Esophagus (tissue), 2 donors: Measurements from ENCODE around the gene CATSPER1. TPM values are rescaled to one million over a fixed set of nuclear protein-coding genes. Genes with fewer than 3 reads are reported as not detected.

Experiments
- H3K27ac ChIP-seq, 2 donors: one replicate each; pipeline ENCODE4 v1.5.1; 2013; ENCODE audit warnings: low read depth in 2 of 2, mild to moderate bottlenecking in 2 of 2, inconsistent platforms in 1 of 2, low read length in 1 of 2, moderate library complexity in 1 of 2
- H3K27me3 ChIP-seq, 2 donors: one replicate each; pipeline ENCODE4 v1.6.1; 2013; ENCODE audit warnings: low read length in 2 of 2, control low read depth in 1 of 2, mild to moderate bottlenecking in 1 of 2; ENCODE audit not compliant: insufficient read depth in 2 of 2, control insufficient read depth in 1 of 2
- H3K36me3 ChIP-seq, 2 donors: one replicate each; pipeline ENCODE4 v1.6.1; 2013; ENCODE audit warnings: low read length in 1 of 2; ENCODE audit not compliant: control insufficient read depth in 2 of 2, insufficient read depth in 2 of 2
- H3K4me1 ChIP-seq, 2 donors: one replicate each; pipeline ENCODE4 v1.6.1; 2013; ENCODE audit warnings: low read length in 1 of 2; ENCODE audit not compliant: control insufficient read depth in 2 of 2, insufficient read depth in 2 of 2
- H3K4me3 ChIP-seq, 2 donors: one replicate each; pipeline ENCODE4 v1.5.1; 2013; ENCODE audit warnings: low read length in 2 of 2, mild to moderate bottlenecking in 2 of 2, low read depth in 1 of 2, moderate library complexity in 1 of 2
- H3K9me3 ChIP-seq, 2 donors: one replicate each; pipeline ENCODE4 v1.6.1; 2013; ENCODE audit warnings: mild to moderate bottlenecking in 2 of 2, low read depth in 1 of 2, low read length in 1 of 2, moderate library complexity in 1 of 2; ENCODE audit not compliant: control insufficient read depth in 2 of 2, insufficient read depth in 1 of 2
- WGBS, 2 donors: extraction: QIAGEN DNeasy Blood & Tissue Kit; methylation state at CpG; one replicate each; pipeline ENCODE4 v1.1.7; 2013; 5-methylcytosine and 5-hydroxymethylcytosine counted together
- polyA plus RNA-seq, 2 donors: library from polyadenylated mRNA; stranded (reverse); fragments of 200-250 nt; gene quantifications; one replicate each; pipeline ENCODE4 v1.2.3, GENCODE V29; 2013
- donor health status: healthy with polysubstance abuse.
- donor health status: Bipolar disorder and iron deficiency.

CATSPER1 gene
- polyA plus RNA-seq = under 1 TPM; 0.05 to 0.06 TPM

DNA sequence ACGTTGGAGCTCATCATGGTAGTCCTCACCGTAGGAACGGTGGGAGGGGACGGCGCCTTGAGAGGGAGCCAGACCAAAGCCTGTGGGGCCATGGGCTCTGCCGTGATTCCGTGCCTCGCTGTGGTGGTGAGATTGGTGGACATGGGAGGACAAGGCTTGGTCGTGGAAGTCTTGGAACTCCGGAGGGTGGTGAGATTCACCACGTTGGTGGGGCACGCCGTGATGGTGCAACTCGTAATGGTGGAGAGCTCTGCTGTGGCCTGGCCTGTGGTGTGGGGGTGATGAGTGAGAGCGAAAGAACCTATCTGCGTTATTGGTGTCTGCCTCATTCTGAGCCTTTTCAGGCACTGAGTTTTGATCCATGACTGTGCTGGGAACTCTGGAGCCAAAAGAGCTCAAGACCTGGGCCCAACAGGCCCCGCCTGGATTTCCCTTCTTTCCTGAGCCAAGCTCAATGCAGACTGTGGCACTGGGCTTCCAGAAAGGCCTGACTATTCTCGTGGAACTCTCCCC, at the start of gene CATSPER1:
Gene CATSPER1, minus strand, starts transcription at position 463 of the 513 bp plus-strand sequence. Its CDS starts 100 bp downstream, at position 363.
- no peak within 1 kb of the TSS for H3K27ac ChIP-seq
- 86% methylated on average over 18 of the region's 18 CpGs for WGBS, 2 donors
- no peaks in the 10 kb centered on the region for H3K36me3 ChIP-seq
- no peaks in the 10 kb centered on the region for H3K9me3 ChIP-seq
- H3K4me1 ChIP-seq = no peaks in the 10 kb centered on the region
- H3K4me3 ChIP-seq = no peak within 1 kb of the TSS
- no peaks in the 10 kb centered on the region for H3K27me3 ChIP-seq

DNA sequence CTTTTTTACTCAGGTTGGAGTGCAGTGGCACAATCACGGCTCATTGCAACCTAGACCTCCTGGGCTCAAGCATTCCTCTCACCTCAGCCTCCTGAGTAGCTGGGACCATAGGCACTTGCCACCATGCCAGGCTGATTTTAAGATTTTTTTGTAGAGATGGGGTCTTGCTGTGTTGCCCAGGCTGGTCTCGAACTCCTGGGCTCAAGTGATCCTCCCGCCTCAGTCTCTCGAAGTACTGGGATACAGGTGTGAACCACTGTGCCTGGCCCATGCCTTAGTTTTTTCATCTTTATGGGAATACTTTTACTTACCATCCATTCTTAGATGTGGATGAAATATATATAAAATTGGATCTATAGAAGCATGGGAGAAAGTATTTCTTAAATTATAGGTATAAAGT, 49.0 kb upstream of the CATSPER1 start:
- no peak overlapping the region for H3K4me3 ChIP-seq
- H3K36me3 ChIP-seq = peaks cover 0 to 3% of the 10 kb centered on the region in 2 donors
- H3K27me3 ChIP-seq = no peaks in the 10 kb centered on the region
- peaks cover 0 to 6% of the 10 kb centered on the region in 2 donors for H3K4me1 ChIP-seq
- H3K27ac ChIP-seq = no peak overlapping the region
- WGBS, 2 donors = 94 to 95% methylated on average over 4 of the region's 4 CpGs
- no peaks in the 10 kb centered on the region for H3K9me3 ChIP-seq

DNA sequence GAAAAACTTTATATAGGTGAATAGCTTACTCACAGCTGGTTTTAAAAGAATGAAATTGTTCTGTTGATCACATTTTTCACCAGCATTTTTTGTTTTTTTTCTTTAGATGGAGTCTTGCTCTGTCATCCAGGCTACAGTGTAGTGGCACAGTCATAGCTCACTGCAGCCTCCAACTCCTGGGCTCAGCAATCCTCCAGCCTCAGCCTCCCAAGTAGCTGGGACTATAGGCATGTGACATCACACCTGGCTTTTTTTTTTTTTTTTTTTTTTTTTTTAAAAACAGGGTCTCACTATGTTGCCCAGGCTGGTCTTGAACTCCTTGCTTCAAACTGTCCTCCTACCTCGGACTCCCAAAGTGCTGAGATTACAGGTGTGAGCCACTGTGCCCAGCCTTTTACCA, 47.4 kb upstream of the CATSPER1 start:
- Histone ChIP-seq H3K4me3 (no peak overlapping the region), H3K9me3 (no peaks in the 10 kb centered on the region), H3K4me1 (peaks cover 0 to 8% of the 10 kb centered on the region in 2 donors), H3K36me3 (peaks cover 0 to 7% of the 10 kb centered on the region in 2 donors), H3K27me3 (no peaks in the 10 kb centered on the region), H3K27ac (no peak overlapping the region)
- 97 to 99% methylated on average over 1 of the region's 1 CpG for WGBS, 2 donors

DNA sequence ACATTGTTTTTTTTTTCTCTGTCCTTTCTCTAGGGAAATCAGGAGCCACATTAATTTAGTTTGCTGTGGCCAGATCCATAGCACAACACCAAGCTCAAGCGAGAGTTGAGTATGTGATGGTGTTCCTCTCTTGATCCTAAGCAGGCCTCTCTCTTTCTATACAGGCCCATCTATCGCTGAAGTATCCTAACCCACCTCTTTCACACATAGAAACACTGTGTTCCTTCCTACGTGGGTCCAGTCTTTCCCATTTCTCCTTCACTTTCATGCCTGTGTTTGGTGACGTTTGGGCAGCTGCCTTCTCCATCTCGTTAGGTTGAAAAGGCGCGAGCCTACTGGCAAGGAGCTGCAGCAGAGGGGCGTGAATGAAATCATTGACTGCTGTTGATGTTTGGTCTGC, 46.2 kb upstream of the CATSPER1 start:
- H3K9me3 ChIP-seq = no peaks in the 10 kb centered on the region
- WGBS, 2 donors = 77 to 79% methylated on average over 8 of the region's 8 CpGs
- H3K27me3 ChIP-seq = no peaks in the 10 kb centered on the region
- H3K4me1 ChIP-seq = peaks cover 0 to 10% of the 10 kb centered on the region in 2 donors
- no peak overlapping the region for H3K27ac ChIP-seq
- peaks cover 0 to 14% of the 10 kb centered on the region in 2 donors for H3K36me3 ChIP-seq
- H3K4me3 ChIP-seq = no peak overlapping the region

DNA sequence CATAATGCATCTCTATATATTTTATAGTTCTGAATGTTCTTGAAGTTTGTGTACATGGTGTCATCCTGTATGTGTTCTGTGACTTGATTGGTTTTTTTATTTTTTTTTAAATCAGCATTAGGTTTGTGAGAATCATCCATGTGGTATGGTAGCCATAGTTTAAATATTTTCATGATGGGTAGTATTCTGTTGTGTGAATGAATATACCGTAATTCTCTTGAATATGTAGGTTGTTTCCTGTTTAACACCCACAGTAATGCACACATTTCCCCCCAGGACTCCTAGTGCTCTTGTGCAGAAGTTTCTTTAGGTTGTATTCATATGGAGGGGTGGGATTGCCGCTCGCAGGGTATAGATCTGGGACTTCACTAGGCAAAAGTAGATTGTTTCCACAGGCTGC, 45.8 kb upstream of the CATSPER1 start:
- H3K4me3 ChIP-seq = no peak overlapping the region
- peaks cover 0 to 10% of the 10 kb centered on the region in 2 donors for H3K4me1 ChIP-seq
- no peak overlapping the region for H3K27ac ChIP-seq
- H3K9me3 ChIP-seq = no peaks in the 10 kb centered on the region
- WGBS, 2 donors = 83 to 86% methylated on average over 3 of the region's 3 CpGs
- H3K36me3 ChIP-seq = peaks cover 0 to 14% of the 10 kb centered on the region in 2 donors
- H3K27me3 ChIP-seq = no peaks in the 10 kb centered on the region

DNA sequence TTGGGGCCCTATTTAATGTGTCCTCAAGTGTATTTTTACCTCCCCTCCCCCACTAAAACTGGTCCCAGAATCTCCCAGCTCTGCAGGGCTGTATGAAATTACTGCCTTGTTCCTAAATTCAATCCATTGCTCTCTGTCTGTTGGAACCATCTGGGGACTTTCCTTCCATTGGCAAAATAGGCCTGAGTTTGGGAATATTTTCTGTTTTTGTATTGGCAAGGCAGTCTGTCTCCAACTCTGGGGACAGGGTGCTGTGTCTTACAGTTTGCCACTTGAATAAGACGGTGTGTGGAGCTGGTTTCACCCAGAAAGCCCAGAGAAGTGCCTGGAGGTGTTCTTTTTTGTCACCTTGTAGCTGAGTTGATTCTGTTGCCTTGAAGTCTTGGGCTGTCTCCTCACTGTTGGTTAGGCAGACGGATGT, 45.1 kb upstream of the CATSPER1 start:
- H3K27me3 ChIP-seq = no peaks in the 10 kb centered on the region
- 13 to 24% methylated on average over 2 of the region's 2 CpGs for WGBS, 2 donors
- peak overlapping the region; percentile 88 to 92 for H3K27ac ChIP-seq
- peaks cover 0 to 13% of the 10 kb centered on the region in 2 donors for H3K36me3 ChIP-seq
- peak overlapping the region; percentile 10 to 70 for H3K4me3 ChIP-seq
- H3K9me3 ChIP-seq = no peaks in the 10 kb centered on the region
- H3K4me1 ChIP-seq = peaks cover 0 to 6% of the 10 kb centered on the region in 2 donors

DNA sequence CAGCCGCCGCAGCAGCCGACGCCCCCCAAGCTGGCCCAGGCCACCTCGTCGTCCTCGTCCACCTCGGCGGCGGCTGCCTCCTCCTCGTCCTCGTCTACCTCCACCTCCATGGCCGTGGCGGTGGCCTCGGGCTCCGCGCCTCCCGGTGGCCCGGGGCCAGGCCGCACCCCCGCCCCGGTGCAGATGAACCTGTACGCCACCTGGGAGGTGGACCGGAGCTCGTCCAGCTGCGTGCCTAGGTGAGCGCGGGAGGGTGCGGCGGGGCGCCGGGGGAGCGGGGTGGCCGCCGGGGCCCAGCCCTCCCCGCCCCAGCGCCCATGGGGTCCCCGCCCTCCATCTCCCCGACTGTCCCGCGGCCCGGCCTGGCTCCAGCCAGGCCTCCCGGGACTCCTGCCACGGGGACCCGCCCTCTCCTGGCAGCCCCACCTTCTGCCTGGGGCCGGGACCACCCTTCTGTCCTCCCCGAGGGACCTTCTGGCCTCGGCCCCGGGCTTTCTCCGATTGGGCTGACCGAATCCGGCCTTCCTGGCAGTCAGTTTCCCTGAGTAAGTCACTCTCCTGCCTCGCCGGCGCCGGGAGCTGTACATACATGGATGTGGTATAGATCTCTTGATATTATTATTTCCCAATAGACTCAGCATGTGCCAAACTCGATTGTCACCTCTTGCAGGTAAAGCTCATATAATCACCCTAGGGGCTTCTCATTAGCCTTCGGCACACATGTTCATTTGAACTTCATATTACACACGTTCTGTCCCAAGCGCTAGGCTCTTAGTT, 44.5 kb upstream of the CATSPER1 start:
- H3K27me3 ChIP-seq = no peaks in the 10 kb centered on the region
- H3K36me3 ChIP-seq = peaks cover 0 to 13% of the 10 kb centered on the region in 2 donors
- peak overlapping the region; percentile 88 to 92 for H3K27ac ChIP-seq
- H3K4me1 ChIP-seq = peaks cover 0 to 6% of the 10 kb centered on the region in 2 donors
- 1 to 2% methylated on average over 22 to 60 of the region's 60 CpGs for WGBS, 2 donors
- H3K4me3 ChIP-seq = peak overlapping the region; percentile 70 to 86
- H3K9me3 ChIP-seq = no peaks in the 10 kb centered on the region

DNA sequence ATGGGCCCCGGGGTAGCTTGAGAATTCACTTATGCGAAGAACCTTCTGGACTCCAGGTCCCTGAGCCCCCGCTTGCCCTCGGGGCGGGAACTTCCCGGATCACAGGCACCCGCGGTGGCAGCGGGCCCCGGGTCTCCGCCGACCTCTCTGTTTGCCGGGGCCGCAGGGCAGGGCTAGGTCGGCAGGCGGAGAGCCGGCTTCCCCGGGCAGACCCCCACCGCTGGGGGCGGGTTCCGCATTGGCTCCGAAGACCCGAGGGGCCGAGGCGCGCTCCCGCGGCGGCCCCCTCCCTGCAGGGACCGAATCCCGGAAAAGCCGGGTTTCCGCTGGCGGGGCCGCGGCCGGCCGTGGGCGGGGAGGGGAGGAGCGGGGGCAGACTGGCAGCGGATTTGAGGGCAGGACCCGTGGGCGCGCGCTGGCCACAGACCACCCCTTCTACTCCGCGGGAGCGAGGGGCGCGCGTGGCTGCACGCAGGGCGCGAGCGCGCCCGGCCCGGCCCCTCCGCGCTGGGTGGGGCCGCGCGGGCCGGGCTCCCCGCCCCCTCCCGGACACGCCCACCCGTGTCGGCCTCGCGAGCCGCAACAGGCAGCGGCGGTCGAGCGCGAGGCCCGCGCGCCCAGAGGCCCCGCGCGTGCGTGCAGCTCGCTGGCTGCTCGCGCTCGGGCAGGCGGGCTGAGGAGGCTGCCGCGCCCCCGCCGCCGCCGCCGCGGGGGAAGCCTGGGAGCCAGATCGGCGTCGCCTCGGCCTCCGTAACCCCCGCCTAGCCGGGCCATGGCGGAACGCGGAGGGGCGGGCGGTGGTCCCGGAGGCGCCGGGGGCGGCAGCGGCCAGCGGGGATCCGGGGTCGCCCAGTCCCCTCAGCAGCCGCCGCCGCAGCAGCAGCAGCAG, 43.7 kb upstream of the CATSPER1 start, which contains the start of gene PACS1:
Gene PACS1, plus strand, starts transcription at position 558 of the 889 bp plus-strand sequence. Its CDS starts 215 bp downstream, at position 773.
- WGBS, 2 donors = 0 to 1% methylated on average over 90 to 120 of the region's 120 CpGs
- Histone ChIP-seq H3K27me3 (no peaks in the 10 kb centered on the region), H3K4me1 (peaks cover 0 to 6% of the 10 kb centered on the region in 2 donors), H3K9me3 (no peaks in the 10 kb centered on the region), H3K4me3 (peak within 1 kb of the TSS; percentile 70 to 86), H3K36me3 (peaks cover 0 to 13% of the 10 kb centered on the region in 2 donors), H3K27ac (peak within 1 kb of the TSS; percentile 88 to 92)
